GM18873 (cell line): ENCODE data around the gene ZNF407.

Experiments
- ATAC-seq: cut with Tn5 transposase; IDR thresholded peaks from one replicate; pipeline ENCODE4 v1.9.1; 2021; ENCODE audit warnings: mild to moderate bottlenecking, moderate library complexity, moderate number of reproducible peaks; ENCODE audit not compliant: unreplicated experiment, low FRiP score

The ZNF407 gene

DNA sequence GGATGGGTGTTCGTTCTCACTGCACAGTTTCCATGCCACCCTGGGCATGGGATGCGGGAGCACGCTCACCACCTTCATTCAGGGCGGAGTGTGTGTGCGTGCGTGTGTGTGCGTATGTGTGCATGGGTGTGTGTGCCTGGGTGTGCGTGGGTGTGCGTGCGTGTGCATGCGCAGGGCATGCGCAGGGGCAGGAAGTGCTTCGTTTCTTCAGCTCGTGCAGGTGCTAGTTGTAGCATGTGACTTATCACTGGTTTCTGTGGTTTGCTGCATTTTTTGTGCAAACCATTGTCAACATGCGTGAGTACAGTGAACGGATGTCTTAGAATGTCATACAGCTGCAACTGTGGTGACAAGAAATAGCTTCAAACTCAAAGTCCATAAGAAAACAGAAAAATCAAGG, 431.8 kb downstream of the ZNF407 start:
- no peak for ATAC-seq

DNA sequence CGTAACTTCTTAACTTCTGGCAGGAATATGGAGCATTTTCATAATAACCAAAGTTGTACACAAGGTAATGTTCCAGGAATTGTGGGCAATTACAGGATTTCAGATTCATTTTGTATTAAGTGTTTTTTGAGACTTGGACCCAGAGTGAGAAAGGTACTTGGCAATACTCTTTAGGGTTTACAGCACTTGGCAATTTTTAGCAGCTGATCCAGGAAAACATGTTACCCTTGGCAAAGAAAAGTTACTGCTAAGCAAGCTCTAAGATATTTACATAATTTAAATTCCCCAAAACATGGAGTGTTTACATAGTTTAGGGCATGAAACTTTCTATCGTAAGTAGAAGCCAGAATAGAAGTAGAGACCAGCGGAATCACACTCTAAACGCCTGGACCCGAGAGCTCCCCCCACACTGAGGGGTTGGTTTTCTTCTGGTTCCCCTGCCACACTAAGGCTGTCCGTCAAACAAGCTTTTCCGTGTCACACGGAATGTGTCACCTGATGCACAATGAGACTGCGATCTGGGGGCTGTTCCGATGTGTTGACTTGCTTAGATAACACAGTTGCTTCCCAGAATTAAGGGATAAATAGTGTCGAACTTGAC, 434.1 kb downstream of the ZNF407 start:
- no peak for ATAC-seq

DNA sequence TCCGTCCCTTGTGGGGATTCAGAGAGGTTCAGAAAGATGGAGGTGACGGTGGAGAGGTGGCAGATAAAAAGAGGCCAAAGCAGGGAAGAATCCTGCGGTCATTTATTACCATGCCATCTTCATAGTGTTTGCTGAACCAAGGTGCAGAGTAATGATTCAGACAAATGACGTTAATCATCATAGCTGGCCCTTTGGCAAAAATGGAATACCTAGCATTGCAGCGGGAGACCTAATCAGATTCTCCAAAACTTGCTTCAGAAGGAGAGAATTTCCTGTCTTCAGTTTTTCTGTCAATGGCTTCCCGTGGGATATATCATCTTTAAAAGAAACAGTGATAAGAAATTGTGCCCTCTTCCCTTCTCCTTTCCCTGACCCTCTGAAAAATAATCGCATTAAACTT, 435.8 kb downstream of the ZNF407 start:
- no peak for ATAC-seq

DNA sequence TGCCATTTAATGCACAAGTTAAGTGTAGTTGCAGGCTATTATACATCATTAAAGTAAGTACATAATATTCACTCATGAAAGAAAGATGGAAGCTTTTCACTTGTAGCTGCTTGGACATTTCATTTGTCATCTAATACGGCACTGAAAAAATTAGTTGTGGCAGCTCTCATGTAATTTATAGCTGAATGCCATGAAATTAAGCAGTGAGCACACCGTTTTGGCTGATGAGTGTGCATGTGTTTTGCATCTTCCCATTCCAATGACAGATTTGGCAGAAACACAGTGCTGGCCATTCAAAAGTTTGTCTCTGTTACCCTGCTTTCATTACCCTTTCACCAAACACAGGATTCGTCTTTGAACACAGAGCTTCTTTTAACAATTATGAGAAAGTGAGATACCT, 437.3 kb downstream of the ZNF407 start:
- ATAC-seq = no peak

DNA sequence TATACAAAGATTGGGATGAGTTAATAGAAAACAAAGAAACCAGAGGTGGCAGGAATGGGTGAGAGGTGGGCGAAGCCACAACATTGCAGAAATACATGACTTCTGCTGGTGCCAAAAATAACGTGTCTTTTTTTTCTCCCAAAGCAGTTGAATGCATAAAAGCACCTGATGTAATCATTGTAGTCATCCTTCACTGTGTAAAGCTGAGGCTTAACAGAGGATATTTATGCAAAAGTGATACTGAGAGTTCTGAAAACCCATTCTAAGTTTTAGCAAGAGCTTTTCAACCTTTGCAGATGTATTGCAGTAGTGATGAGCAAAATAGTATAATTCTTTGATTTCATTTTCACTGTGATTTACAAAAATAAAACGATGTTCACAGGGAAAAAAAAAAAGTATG, 438.3 kb downstream of the ZNF407 start:
- no peak for ATAC-seq

DNA sequence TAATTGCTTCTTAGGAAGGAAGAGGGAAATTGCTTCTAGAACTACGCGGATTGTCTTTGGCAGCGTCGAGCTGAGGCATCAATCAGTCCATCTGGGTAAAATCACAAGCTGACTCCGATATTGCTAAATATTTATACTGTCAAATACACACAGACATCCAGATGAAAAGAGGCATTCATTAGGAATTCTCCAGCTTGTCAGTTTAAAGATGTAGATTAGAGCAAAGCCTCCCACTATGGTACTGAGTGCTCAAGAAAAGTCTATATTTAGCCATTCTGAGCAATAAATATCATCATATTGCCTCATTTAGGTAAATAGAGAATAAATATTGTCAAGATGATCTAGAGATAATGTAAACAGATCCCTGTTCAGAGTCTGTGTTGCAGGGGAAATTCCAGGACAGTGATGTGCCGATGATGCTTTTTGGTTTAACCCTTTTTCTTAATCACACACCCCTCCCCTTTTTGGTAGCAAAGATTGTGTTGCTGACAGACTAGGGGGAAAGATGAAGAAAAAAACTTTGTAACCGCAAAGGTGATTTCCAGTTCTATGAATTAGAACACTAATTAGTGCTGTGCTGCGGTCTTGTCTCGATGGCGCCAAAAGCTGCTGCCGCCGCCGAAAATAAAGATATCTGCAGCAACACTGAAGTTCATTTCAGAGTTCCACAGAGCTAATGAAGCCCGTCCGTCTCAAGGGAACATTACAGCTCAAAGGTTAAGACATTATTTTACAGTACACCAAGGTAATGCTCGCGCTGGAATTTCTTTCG, 439.4 kb downstream of the ZNF407 start:
- no peak for ATAC-seq

DNA sequence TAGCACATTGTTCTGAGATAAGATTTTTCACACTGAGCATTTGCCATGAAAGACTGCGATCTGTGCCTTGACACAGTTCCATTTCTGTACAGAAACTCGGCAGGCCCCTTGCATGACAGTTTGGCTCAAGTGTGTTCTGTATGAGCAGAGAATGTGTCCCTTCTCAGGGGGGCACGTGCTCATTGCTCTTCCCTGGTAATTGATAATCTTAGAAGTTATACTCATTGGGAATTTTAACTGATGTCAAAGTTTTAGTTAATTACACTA, 440.0 kb downstream of the ZNF407 start:
- no peak for ATAC-seq

DNA sequence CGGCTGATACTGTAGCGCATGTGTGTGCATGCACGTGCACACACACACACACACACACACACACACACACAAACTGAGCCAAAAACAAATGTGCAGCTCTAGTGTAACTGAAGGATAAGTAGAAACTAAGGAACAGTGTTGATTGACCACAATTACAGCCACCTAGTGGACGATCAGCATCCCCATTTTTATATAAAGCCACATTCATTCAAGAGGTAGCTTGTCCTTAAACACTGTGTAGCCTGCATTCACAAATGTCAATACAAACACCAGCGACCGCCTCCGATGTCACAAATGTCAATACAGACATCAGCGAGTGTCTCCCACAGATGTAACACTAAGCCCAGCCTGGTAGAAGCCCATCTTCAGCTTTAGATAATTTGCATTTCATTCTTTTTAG, 443.9 kb downstream of the ZNF407 start:
- ATAC-seq = no peak

DNA sequence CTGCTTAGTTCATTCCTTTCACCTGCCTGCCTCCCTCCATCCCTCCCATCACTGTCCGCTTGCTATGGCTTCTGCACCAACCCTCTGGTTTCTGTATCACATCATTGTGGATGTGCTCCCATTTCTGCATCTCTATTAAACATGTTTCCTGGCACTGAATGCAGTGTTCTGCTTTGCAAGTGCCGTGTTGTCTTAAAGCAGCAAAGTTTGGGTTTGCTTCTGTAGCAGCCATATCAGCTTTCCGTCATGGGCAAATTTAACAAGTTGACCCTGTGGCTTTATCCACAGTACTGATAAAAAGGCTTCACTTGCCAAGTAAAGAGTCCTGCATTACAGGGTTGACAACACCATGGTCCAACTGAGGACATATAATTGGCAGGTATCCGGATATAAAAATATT, 445.8 kb downstream of the ZNF407 start:
- no peak for ATAC-seq

DNA sequence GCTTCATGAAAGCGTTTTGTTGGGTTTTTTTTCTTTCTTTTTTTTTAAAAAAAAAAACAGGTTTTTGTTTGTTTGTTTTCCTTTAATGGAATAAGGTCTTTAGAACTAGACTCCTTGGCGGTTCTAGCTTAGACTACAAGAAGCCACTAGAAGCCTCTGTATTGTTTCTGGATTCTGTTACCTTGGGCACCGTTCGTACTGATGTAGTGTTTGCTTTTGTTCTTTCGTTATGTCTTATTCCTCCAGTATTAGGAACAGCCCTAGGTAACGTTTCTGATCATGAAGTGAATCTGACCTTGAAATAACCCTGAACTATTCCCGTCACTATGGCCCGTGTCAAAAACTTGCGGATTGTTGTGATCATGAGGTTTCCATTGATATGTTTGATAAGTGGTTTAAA, 446.6 kb downstream of the ZNF407 start:
- ATAC-seq = no peak

DNA sequence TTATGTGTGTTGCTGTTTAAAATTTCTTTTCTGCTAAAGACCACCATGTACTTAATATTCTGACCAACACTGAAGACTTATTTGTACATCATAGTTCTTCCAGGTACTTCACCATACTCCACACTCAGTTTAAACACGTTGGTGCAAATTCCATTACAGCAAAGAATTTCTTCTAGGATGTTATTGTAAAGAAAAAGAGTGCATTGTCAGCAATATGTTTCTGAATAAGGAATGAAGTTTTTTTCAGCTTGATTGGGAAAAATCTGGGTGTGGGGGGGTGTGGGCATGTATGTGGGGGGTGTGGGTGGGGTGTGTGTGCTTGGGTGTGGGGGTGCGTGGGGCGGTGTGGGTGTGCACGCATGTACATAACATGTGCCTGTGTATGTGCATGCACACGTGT, 447.1 kb downstream of the ZNF407 start:
- no peak for ATAC-seq

DNA sequence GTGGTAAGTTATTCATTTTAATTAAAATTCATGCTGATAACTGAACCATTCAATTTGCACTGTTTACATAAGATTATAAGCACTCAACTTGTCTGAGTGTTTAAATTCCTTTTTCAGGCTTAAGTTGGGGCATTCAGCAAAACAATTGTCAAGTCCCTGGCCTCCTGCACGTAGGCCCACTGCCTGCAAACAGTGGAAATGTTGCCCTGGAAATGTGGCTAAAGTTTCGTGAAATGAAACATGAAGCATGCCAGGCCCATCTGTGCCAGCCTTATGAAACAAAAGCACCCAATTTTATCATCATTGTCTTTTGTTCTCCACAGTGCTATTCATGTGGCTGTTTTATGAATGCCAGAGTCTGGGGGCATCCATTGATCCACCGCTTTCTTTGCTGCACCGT, 447.6 kb downstream of the ZNF407 start:
- ATAC-seq = no peak

DNA sequence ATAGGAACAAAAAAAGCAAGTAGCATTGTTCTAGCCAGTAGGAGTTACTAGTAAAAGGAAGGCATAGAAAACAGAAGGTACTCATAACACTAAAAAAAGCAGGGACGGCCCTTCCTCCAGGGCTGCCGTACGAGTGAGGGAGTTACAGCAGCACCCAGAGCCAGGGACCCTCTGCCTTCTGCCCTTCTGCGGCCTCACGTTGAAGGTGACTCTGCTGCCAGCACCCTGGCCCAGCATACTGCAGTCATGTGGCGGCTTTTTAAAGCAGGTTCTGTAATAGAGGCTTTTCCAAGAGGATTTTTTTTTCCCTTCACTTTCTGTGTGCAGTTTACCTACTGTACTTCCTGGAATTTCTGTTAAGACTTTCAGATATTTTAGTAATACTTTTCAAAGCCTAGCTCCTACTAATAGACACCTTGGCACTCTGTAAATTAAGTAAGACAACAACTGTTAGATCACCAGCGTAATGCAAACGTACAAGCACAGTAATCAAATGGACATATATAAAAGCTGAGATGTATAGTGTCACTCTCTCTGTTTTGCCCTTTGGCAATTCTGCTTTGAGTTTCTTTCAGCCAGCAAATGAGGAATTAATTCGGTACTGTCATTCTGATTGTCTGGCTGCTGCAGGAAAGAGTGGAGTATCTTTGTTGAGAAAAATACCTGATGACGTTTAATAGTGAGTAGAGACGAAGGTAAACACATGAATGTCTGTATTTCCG, 449.7 kb downstream of the ZNF407 start:
- ATAC-seq = no peak

DNA sequence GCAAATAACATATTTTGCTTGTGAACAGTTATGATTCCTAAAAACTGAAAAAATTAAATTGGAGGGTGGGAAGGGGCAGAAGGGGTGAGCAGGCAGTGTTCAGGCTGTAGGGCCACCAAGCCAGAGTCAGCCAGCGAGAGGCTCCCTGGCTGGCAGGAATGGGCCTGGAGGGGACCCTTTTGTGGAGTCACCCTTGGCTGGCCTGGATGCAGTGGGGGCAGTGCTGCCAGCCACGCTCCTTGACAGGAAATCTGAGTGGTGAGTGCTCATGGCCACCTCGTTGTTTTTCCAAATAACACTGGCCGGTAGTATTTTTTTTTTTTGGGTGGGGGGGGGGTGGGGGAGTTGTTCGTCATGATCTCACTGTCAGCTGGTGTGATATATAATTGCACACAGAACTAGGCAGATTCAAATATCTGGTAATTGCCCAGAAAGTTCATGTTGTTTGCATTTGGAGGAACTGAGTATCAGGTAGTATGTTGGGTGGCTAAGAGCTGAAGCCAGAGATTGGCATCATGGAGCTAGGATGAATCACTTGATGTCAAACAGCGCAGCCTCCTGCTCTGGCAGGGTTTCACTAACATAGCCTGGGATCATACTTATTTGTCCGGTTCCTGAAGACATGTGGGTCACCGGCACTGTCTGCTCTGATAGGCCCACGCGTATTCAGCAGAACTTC, 451.2 kb downstream of the ZNF407 start:
- ATAC-seq = no peak

DNA sequence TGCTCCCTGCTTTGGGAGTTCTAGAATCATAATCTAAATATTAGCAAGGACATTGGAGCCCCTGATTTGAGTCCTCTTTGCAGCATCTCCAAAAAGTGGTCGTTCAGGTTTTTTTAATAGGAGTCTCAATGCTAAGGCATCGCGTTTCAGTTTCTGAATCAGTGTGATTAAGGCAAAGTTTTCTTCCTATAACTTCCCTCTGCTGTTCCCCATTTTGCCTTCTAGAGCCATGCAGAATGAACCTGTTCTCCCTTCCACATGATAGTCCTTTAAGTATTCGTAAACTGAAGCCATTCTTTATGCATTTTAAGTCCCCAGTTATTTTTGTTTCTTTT, 451.8 kb downstream of the ZNF407 start:
- ATAC-seq = no peak

DNA sequence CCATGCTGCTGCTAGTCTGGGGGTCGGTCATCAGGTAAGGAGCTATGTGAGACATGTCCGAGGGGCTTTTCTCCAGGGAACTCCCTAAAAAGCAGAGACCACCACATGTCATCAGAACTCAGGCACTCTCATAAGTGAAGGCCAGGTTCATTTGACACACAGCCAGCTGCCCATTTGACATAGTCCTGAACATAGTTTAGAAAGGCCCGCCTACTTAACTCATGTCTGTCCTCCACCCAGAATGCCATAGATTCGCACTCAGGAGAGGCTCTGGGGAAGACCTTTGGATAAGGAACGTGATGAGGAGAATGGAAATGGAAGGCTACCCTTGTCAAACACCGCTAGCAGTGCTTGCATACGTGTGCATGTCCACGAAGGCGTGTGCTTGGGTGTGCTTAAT, 454.1 kb downstream of the ZNF407 start:
- no peak for ATAC-seq

DNA sequence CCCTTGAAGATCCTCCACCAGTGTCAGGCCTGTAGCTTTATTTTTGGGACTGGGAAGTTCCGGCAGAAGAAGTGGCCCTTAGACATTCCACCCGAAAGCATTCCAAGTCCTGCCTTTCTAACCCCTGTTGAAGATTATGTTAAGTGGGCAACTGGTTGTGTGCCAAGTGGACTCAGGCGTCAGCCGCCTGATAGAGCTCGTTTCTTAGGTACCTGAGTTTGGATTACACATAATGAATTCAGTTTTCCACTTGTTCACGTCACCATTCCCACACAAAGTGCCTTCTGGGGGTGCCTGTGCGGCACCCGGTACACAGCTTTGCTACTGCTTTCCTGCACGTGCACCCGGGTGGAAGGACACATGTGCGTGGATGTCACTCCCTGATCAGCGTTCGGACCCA, 454.8 kb downstream of the ZNF407 start:
- ATAC-seq = no peak

DNA sequence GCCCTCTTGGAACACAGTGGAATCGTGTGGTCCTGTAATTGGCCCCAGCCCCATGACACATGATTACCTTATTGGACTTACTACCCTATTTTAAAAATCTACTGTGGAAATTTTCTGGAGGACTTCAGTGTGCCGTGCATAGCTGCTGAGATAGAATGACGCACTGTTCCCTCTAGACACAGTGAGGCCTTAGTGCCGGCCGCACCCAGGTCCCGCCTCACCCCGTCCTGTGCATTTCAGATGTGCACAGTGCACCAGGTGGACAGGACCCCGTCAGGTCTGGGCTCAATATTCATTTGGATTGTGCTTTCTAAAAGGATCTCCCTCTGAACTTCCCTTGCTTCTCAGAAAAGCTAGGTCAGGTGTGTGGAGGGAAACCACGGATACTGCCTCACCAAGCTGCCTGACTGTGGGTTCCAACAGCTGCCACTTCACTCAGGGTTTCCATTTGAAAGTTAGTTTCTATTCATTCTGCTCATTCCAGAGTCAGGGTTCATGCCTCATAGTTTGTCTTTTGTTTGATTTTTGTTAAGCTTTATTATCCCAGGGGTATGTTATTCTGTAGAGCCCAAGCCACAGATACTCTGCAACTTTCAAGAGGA, 455.5 kb downstream of the ZNF407 start:
- no peak for ATAC-seq

DNA sequence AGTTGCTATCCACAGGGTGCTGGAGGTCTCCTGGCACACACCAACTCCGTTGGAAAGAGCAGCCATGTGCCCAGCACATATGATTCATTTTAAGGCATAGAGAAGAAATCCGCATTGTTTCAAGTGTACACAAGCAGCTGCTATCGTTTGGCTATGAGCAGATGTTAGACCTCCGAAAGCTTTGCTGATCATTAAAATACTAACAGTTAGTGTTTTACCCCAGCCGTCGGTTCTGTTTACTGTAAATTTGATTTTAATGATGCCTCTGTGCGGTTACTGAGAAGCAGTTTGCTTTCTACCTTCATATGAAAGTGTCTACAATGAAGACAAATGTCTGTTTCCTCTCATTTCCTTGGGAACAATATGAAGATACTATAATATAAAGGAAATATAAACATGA, 456.4 kb downstream of the ZNF407 start:
- ATAC-seq = no peak

DNA sequence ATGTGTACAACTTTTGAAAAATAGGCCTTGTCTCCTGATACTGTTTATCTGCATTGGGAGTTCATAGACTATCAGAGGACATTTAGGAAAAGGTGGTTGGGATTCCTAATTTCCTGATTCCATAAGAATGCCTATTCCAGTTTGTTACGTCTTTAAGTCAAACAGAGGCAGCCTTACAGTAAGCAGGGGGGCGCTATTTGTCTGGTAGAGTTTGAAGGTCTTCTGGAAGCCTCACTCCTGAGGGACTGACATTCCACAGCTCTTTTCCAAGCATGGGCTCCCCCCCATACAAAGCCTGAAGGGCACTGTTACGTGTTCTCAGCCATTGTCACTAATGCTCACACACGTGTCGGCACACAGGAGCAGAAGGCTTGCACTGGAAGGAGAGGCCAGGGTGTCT, 456.9 kb downstream of the ZNF407 start:
- ATAC-seq = no peak
